Measurements from ENCODE around the gene CD3G.
"Not testable (repeated sequence)": the region's sequence is repeated elsewhere in the genome, so short reads cannot be mapped to it uniquely, and the experiment has no call there.

The CD3G gene

GRCh38 chr11:118343981-118344515, at the start of gene CD3G:
Gene CD3G (plus strand): TSS chr11:118344344. CDS start chr11:118344424, 80 bp downstream.
- FAIRE-seq = no peak

DNA sequence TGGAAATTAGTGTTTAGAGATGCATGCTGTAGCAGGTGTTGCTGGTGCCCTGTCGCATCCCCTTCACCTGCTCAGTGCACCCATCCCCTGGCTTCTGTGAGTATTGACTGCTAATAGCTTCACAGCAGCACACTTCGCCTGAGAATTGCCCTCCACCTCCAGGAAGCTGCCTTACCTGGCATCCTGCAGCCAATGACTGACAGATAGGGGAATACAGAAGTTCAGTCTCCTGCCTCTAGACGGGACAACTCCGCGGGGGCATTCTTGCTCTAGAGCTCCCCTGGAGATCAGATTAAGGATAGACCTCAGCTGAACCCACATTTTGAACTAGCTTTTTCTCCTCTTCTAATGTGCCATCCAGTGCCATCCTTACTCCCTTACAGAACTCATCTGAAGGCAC, 48.9 kb upstream of the CD3G start:
- FAIRE-seq = no peak

DNA sequence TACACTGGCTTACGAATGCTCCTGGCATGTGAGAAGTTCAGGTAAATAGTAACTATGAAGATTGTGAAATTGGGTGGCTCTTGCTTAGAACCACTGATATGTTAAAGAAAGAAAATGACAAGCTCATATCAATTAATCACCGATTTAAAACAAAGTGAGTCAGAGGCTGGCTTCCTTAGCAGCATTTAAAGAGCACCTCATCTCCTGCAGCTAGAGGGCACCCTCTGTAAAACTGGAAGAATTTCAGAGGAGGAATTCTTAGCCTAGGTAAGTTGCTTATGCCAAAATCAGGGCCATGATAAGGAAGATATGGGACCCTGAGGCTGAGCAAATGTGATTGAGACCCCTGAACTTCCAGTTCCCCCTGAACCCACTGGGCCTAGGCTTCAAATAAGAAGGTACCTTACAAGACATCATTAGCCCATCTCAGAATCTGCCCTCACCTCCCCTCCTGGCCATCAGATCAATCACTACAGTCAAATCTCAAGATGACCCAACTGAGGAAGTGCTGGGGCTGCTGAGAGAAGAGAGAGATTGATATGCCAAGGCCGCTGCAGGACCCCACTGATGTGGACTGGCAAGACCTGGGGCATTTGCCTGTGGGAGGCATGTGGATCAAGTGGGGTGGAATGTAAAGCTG, 48.2 kb upstream of the CD3G start:
- FAIRE-seq = no peak

DNA sequence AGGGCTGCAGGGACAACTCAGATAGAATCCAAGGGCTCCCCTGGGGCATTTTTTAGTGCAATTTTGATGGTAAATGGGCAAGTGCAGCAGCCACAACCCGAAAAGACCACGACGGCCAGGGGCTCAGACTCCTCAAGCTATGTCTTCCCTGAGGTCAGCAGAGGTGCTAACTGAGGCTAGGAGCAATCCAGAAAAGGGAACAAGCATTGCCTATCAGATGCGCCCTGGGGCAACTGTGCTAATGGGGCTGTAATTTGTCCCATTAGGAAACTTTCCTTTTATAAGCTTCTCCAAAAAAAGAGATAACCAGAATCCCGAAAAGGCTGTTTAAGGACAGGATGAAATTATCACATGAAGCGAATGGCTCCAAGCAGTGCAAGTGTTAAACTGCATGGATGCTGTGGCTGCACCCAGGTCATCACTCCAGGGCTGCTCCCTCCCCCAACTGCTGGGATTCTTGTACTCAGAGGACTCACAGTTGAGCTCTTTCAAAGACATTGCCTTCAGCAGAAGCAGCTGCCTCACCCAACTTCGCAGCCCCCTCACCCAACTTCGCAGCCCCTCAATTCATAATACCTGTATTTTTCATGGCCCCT, 42.4 kb upstream of the CD3G start:
- FAIRE-seq = no peak

DNA sequence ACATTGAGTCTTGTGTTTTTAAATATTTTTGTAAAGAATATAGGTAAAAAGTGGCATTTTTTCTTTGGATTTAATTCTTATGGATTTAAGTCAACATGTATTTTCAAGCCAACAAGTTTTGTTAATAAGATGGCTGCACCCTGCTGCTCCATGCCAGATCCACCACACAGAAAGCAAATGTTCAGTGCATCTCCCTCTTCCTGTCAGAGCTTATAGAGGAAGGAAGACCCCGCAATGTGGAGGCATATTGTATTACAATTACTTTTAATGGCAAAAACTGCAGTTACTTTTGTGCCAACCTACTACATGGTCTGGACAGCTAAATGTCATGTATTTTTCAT, 39.9 kb upstream of the CD3G start:
- no peak for FAIRE-seq

- FAIRE-seq = no peak
Measured at GRCh38 chr11:118304568-118305248, 39.4 kb upstream of the CD3G start, which contains the start of gene CD3E. Gene CD3E (plus strand): TSS chr11:118304730. CDS start chr11:118304953, 223 bp downstream.

DNA sequence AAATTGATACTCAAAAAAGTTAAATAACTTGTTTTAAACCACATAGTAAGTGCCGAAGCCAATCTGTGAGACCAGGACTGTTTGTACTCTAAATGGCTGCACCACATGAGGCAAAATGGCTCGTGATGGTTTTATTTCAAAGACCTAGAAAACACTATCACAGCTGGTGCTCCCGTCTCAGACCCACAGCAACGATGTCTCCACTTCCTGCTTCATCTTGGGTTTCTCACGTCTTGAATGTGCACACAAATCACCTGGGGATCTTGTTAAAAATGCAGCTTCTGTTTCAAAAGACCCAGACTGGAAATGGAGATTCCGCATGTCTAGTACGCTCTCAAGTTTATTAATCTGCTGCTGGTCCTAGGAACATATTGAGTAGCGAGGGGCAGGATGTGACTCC, 38.4 kb upstream of the CD3G start:
- FAIRE-seq = no peak

- no peak for FAIRE-seq
Measured at GRCh38 chr11:118306556-118306955, 37.6 kb upstream of the CD3G start.

DNA sequence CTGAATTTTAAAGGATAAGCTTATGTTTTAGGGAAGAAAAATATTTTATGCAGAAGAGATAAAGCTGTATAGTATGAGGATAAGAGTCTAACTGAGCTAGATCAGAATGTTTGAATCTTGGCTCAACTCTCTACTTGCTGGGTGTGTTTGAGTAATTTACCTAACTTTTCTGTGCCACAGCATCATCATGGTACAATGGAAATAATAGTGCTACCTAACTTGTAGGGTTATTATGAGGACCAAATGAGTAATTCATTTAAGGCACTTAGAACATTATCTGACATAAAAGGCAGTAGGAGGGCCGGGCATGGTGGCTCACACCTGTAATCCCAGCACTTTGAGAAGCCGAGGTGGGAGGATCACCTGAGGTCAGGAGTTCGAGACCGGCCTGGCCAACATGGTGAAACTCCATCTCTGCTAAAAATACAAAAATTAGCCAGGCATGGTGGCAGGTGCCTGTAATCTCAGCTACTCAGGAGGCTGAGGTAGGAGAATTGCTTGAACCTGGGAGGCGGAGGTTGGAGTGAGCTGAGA, 35.1 kb upstream of the CD3G start:
- FAIRE-seq = not testable (repeated sequence)

DNA sequence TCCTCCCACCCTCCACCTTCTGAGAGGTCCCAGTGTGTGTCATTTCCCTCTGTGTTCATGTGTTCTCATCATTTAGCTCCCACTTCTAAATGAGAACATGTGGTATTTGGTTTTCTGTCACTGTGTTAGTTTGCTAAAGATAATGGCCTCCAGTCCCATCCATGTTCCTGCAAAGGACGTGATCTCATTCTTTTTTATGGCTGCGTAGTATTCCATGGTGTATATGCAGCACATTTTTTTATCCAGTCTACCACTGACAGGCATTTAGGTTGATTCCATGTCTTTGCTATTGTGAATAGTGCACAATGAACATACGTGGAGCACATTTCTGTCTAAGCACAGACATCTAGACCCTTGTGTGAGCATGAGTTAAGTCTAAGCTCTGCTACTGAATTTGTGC, 33.9 kb upstream of the CD3G start:
- no peak for FAIRE-seq

- no peak for FAIRE-seq
Measured at GRCh38 chr11:118310781-118311485, 33.2 kb upstream of the CD3G start.

DNA sequence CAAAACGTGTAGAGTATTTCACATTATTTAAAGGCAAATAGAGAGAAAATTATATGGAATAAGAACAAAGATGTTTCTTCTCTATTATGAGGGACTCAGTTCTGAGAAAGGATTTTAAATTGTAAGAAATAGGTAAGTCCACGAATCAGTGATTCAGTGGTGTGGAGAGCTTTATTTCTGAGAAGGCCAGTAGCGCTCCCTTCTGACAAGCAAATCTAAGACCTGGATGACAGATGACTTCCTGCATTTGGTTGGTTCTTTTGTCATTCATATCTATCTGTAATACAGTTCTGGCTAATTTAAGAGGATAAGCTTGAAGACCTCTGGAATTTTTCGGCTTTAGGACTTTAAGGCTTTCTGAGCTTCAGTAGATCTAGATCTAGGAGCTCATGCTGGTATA, 32.6 kb upstream of the CD3G start:
- no peak for FAIRE-seq

GRCh38 chr11:118312328-118312727, 31.8 kb upstream of the CD3G start:
- no peak for FAIRE-seq

DNA sequence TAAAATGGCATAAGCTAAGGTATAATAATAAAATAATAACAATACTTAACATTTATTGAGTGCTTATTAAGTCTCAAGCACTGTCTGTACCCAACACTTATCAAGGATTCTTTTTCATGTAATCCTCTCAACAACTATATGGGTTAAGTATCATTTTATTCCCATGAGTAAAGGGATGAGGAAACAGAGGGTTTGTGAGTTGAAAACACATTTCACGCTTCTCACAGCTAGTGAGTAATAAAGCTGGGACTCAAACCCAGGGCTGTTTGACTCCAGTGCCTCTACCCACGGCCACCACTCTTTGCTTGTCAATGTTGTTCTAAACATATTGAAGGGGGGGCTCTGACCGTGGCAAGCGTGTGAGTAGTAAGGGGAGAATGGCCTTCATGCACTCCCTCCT, 30.9 kb upstream of the CD3G start:
- no peak for FAIRE-seq

- FAIRE-seq = no peak
Measured at GRCh38 chr11:118314988-118315411, 29.1 kb upstream of the CD3G start.

DNA sequence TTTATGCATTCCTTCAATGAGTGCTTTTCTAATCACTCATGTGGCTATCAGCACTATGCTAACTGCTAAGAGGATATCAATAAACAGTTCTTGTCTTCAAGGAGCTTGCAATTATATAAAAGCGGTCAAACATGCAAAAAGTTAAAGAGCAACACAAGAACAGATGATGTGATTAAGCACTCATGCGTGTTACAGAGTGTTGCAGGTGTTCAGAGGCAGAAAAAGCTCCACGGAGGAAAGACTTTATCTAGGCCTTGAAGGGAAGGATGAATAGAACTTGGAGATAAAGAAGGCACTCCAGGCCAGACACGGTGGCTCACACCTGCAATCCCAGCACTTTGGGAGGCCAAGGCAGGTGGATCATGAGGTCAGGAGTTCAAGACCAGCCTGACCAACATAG, 26.0 kb upstream of the CD3G start:
- no peak for FAIRE-seq

- FAIRE-seq = no peak
Measured at GRCh38 chr11:118318581-118319336, 25.4 kb upstream of the CD3G start.

GRCh38 chr11:118319337-118319707, 24.8 kb upstream of the CD3G start:
- FAIRE-seq = no peak

DNA sequence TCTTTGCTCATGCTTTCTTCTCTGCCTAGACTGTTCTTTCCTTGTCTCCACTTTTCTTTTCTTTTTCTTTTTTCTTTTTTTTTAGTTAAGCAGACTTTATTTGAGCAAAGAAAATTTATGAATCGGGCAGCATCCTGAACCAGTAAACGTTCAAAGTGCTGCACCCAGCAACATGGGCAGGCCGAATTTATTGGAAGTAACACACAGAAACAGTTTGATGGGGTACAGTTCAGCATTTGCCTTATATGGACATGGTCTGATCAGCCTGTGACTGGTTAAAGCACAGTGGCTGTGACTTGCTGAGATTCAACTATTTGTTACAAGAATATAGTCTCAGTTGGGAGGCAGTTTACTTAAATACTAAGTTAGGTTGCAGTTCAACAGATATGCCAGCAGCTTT, 23.6 kb upstream of the CD3G start:
- no peak for FAIRE-seq

GRCh38 chr11:118321386-118322082, 22.6 kb upstream of the CD3G start:
- no peak for FAIRE-seq

DNA sequence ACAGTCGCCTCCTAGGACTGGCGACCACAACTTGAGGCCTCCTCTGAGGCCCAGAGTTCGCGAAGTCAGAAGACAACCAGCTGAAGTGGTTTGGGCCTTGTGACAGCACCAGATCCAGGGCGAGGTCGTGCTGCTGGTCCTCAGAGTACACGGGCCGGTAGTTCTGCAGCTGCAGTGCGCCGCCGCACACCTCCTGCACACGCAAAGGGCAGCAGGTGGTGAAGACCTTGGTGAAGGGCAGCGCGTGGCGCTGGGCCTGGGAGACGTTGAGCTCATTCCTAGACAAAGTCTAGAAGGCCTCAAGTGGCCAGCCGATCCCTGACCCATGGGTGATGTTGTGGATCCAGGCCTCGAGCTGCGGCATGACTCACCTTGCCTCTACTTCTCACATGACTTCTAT, 21.4 kb upstream of the CD3G start:
- FAIRE-seq = no peak

- no peak for FAIRE-seq
Measured at GRCh38 chr11:118325283-118325682, 18.9 kb upstream of the CD3G start.
